Fibroblast of skin of scalp (primary cell): ENCODE results near the gene LRRC27.
"Not testable (repeated sequence)": the region's sequence is repeated elsewhere in the genome, so short reads cannot be mapped to it uniquely, and the experiment has no call there.

ENCODE experiments used
- DNase-seq: peaks from one replicate; pipeline ENCODE4 v3.0.0-alpha.2; 2013

The LRRC27 gene

DNA sequence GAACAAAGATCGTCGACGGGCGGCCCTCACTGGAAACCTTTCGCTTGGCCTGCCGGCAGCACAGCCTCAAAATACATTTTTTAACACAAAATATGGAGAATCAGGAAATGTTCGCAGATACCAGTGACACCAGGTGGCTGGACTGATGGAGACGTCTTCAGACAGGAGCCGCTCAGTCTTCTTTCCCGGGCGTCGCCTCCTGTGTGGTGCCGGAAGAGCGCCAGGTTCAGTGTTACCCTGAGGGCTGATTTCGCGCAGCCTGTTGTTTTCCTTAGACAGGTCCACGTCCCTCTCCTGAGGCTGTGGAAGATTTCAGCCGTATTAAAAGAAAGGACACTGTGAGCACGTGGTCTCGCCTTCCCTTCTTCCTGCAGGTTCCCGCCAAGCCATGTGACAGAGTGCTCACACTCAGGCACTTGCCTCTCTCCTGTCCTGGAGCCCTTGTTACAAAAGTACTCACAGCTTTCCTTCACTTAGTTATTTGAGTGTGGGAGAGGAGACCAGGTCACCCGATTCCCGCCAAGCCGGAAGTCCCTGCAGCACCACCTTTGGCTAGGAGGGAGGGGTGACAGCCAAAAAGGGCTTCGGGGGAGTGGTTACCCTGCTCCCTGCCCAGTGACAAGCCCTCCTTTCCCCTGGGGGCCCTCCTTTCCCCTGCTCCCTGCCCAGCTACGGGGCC, 43.3 kb downstream of the LRRC27 start:
- DNase-seq: no peak

DNA sequence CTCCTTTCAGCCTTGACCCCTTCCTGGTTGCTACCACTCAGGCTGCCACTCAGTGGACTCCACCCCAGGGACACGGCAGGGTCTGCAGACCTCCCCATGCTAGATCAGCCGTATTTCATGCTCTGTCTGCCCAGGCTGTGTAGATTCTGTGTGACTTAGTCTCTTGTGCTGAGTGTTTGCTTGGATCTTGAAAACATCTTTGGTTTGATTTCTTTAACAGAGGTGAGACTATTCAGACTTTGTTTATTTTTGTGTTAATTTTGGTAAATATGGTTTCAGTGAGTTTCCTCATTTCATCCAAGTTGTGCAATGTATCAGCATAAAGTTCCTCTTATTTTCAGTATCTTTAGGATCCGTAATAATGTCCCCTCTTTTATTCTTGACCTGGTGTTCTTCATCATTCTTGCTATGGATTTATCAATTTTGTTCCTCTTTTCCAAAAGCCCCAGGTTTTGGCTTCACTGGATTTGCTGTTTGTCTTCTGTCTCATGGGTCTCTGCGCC, 43.9 kb downstream of the LRRC27 start:
- no peak for DNase-seq

GRCh38 chr10:132376394-132376851, 44.4 kb downstream of the LRRC27 start:
- no peak for DNase-seq

DNA sequence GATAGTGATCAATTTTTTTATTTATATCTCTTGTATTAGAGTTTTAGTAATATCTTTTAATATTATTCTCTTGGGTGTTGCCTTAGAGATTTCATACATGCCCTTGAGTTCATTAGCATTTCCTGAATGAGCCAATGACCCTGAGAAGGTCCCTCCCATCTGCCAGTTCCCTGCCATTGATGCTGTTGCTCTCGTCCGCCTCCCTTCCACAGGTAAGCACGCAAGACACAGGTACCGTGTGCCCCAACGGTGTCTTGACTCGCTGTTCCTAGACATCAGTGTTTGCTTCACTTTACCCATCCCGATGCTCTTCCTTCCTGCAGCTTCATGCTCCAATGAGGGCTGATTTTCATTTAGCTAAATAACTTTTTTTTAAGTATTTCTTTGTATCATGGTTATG, 45.3 kb downstream of the LRRC27 start:
- no peak for DNase-seq

DNA sequence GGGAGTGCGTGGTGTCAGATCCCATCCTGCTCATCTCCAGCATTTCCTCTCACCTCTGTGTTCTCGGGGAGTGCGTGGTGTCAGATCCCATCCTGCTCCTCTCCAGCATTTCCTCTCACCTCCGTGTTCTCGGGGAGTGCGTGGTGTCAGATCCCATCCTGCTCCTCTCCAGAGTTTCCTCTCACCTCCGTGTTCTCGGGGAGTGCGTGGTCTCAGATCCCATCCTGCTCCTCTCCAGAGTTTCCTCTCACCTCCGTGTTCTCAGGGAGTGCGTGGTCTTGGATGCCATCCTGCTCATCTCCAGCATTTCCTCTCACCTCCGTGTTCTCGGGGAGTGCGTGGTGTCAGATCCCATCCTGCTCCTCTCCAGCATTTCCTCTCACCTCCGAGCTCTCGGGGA, 47.0 kb downstream of the LRRC27 start:
- not testable (repeated sequence) for DNase-seq

DNA sequence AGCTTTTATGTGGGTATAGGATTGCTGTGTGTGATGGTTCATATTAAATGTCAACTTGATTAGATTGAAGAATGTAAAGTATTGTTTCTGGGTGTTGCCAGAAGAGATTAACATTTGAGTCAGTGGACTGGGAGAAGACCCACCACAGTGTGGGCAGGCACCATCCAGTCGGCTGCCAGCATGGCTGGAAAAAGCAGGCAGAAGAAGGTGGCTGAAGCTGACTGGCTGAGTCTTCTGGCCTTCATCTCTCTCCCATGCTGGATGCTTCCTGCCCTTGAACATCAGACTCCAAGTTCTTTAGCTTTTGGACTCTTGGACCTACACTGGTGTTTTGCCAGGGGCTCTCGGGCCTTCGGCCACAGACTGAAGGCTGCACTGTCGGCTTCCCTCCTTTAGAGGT, 49.0 kb downstream of the LRRC27 start:
- DNase-seq: not testable (repeated sequence)

GRCh38 chr10:132381741-132382140, 49.7 kb downstream of the LRRC27 start:
- no peak for DNase-seq

DNA sequence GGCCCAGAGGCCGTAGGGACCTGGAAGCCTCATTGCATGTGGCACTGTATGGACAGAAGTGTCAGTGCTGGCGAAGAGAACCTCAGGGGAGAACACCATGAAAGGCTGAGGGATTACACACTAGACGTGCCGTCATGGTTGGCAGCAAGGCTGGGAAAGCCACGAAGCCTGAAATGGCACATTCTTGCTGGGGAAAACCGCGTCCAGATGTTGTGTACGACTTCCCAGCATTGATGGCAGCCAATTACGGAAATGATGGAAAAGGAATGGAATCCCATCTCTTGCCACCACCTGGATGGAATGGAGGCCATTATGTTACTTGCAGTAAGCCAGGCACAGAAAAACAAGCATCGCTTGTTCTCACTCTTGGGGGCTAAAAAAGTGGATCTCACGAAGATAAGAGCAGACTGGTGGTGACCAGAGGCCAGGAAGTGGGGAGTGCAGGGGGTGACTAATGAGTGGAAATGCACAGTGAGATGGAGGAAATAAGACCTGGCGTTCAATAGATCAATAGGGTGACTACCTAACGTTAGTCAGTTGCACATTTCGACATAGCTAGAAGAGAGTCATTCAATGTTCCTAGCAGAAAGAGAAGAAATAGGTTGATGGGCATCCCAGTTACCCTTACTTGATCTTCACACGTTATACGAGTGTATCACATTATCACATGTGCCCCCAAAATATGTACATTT, 50.4 kb downstream of the LRRC27 start:
- peak; percentile 82 for DNase-seq

- no peak for DNase-seq
Observed at GRCh38 chr10:132383101-132383500, 51.1 kb downstream of the LRRC27 start.

GRCh38 chr10:132383751-132384196, 51.8 kb downstream of the LRRC27 start:
- DNase-seq: no peak

- no peak for DNase-seq
Observed at GRCh38 chr10:132384618-132385388, 52.8 kb downstream of the LRRC27 start.

DNA sequence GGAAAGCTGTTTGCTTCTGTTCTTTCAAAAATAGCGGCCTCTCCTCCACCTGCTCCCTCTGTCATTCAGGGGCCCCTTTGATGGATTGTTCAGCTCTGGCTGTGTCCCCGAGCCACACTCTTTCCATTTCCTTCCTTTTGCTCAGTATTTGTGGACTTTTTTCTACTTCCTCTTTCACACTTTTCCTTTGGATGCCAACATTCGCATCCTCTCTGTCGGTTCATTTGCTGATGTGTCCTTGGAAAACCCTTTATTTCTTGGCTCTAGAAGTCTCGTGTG, 53.3 kb downstream of the LRRC27 start:
- DNase-seq: no peak

DNA sequence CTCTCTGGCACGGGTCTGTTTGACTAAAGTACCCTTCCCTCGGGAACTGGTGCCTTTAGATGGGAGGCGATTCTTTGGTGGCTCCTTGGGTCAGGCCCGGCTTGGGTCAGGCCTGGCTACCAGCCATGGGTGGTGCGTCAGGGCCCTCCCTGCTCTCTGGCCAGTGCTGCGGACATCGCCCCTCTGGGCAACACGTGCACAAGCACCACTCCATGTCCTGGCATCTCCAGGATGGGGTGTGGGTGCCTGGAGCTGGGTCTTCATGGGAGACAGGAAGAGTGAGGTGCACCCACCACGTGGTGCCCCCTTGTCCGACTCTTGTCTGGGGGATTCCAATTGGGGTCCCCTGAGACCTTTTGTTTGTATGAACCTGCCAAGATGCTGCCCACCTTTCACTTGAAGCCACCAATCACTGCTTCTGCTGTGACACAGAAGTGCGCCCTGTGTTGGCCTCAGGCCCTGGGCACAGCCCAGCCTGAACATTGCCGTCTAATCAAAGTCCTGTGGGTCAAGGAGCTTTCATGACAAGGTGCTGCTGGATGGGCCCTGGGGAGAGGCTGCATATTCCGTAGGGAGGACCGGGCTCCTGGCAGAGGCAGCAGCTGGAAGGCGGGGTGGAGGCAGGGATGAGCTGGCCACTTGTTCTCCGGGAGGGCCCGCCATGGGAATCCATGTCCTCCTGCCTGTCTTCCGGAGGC, 53.9 kb downstream of the LRRC27 start:
- DNase-seq: no peak

DNA sequence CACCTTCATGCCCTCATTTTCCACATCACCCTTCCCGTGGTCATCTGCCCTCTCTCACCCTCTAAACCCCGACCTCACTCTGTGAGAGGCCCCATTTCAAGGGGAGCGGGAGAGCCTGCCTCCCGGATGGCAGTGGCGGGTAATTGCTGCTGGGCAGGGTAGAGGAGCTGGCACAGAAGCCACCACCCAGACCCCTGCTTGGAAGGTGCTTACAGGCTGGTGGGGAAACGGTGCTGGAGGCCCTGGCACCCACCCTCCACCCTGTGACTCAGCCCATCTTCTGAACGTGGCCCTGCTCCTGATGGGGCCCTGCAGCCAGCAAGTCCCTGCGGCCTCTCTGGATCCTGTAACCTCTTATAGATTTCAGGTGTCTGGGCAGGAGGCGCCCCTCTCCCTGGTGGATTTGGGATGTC, 54.4 kb downstream of the LRRC27 start:
- DNase-seq: no peak

- not testable (repeated sequence) for DNase-seq
Observed at GRCh38 chr10:132386896-132387295, 54.9 kb downstream of the LRRC27 start.

DNA sequence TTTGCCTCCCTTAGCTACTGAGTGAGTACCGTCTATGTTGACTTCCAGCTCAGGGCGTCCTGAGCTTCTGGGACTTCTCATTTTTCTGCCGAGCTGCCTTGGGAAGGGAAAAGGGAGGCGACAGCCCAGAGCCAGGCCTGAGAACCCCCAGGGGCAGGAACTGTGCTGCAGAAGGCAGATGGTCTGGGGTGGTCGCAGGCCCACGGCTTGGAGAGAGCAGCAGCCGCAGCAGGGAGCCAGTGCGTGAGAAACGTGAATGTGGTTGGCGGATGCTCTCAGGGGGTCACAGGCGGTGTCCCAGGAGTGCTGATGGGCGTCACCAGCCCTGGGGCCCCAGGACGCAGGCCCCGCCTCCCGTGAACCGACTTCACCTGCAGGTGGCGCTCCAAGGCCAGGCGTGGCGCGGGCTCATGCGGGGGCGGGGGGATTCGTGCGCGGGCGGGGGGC, 55.8 kb downstream of the LRRC27 start:
- peak; percentile 71 for DNase-seq

DNA sequence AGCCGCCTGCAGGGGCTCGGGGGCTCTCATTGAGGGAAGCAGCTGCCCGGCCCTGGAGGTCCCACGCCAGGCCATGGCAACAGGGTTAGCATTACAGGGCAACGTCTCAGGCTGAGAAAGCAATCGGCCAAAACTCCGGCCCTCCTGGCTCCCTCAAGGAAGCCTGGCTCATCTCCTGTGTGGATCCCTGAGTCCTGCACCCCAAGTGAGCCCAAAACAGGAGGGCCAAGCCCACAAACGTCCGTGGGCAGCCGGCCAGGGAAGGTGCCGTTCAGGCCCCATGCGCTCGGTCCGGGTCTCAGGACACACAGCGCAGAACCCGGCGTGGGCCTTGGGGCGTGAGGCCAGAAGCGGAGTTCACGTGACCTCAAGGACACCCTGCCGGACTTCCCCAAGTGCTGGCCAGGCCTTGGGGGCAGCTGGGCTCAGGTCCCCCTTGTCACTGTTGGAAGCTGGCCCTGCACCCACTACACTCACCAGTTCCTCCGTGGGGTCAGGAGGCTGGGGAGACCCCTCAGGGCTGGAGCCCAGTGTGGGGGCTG, 57.0 kb downstream of the LRRC27 start:
- no peak for DNase-seq

GRCh38 chr10:132389433-132390169, 57.6 kb downstream of the LRRC27 start:
- DNase-seq: no peak

- peak; percentile 46 for DNase-seq
Observed at GRCh38 chr10:132390170-132390920, 58.4 kb downstream of the LRRC27 start.

DNA sequence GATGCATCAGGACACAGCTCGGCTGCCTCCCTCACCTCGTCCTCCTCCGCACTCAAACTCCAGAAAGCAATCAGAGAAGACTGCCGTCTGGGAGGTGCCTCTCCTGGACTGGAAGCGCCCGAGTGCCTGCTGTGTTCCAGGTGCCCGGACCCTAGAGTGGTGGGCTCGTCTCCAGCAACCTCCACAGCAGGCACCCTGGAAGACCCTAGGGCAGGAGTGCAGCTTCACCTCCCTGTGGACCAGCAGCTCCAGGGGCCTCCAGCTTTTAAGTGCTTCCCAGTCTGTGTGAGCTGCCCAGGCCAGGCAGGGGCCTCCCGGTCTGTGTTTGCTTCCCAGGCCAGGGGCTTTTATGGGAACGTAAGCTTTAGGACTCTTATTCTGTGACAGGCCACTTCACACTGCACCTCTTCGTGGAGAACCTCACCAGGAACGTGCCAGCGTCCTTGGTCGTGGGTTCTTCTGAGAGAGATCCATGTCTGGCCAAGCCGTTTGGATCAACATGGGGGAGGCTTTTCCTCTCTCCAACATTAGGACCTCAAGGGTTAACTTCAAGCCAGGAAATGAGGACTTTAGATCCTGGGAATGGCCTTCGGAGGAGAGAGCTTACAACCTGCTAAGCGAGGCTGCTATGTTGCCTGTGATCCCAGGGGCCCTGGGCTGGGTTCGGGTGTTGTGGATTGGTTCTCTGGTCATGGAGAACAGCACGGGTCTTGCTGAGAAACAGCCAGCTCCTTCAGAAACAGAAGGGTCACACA, 59.1 kb downstream of the LRRC27 start:
- DNase-seq: no peak
